ENCODE results near the gene AIMP1.
"Not testable (repeated sequence)": the region's sequence is repeated elsewhere in the genome, so short reads cannot be mapped to it uniquely, and the experiment has no call there.

AIMP1 gene

DNA sequence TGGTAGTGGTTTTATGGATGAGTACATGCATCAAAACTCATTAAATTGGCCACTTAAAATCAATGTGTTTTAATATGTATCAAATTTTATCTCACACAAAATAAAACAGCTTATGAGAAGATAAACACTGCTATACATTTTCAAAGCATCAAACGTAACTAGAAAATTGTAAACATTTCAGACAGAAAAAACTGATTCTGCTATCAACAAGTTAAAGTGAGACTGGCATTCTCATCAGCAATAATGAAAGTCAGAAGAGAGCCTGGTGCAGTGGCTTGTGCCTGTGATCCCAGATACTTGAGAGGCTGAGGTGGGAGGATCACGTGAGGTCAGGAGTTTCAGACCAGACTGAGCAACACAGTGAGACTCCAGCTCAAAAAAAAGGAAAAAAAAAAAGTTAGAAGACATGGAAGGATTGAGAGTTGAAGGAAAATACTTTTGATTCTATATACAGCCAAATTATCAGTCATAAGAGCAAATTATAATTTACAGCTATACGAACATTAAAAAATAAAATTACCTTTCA, 3.3 kb upstream of the AIMP1 start:
- DNase-seq = no peak

GRCh38 chr4:106314960-106315359, 1.4 kb upstream of the AIMP1 start:
- no peak for DNase-seq

- no peak for DNase-seq
Observed at GRCh38 chr4:106315476-106315967, 828 bp upstream of the AIMP1 start.

DNA sequence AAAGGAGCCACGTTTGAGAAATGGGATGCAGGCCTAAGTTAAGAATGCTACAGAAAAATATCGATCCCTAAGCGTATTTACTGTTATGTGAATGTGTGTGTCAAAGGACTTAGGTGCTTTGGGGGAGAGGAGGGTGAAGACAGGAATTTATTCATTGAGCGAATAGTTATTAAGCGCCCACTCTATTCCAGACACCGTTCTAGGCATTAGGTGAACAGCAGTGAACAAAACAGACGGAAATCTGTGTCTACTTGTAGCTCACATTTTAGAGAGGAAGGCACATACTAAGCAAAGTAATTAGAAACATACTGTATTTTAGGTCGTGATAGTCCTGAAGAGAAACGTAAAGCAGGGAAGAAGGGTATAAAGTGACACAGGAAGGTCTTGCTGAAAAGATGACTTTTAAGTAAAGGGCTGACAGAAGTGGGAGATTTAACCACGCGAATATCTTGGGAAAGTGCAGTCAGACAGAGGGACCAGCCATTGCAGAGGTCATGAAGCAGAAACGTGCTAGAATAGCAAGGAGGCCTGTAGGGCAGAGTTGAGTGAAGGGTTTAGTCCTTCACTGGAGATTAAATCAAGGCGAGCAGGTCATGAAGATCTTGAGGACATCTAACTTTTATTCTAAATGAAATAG, 541 bp downstream of the AIMP1 start:
- DNase-seq = no peak

DNA sequence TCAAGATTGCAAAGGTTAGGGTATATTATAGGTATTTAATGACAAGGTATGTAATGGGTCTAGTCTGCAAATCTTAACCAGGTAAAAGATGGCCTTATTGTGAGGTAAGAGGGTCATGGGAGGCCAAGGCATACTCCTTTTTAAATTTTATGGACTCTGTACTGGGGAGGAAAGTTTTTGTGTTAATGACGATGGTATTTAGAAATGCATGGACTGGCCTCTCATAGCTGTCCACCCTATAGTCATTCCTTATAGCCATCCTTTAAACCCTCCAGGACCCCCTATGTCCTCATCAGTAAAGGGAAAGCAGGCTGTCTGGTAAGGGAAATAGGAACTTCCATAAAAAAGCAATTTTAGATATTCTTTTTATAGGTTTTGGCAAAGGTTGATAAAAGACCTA, 1.5 kb downstream of the AIMP1 start:
- no peak for DNase-seq

DNA sequence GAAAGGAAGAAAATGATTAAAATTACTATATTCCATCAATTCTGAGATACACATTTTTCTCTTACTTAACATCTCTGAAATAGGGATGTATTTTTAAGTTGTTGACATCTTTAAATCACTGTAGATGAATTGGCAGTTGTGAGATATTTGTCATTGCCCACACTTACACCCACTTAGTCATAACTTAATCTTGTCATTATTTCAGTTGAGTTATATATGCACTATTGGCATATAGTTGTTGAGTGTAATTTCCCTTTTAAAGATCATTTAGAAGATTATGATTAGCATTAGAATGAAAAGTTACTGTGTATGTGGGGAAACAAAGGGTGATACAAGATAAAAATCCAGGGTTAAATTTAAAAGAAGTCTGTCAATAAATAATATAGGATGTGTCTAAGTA, 2.2 kb downstream of the AIMP1 start:
- no peak for DNase-seq

DNA sequence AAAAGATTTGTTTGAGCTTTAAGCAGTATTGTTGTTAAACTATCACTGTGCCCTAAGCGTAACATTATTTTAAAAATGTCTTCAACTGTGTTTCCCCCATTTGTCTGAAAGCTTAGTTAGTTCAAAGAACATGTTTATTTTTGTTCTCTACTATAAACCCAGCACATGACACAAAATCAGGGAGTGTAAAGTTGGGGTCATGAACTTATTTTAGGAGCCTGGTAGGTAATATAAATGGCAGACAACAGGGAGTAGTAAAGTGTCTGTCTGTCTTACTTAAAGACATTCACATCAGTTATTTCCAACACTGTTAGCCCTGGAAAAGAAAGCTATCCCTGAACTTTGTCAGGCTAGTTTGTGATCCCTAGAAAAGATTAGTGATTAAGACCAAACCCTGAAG, 3.9 kb downstream of the AIMP1 start:
- DNase-seq = no peak

GRCh38 chr4:106321168-106321567, 4.8 kb downstream of the AIMP1 start:
- DNase-seq = not testable (repeated sequence)

GRCh38 chr4:106321814-106322213, 5.5 kb downstream of the AIMP1 start:
- not testable (repeated sequence) for DNase-seq

- DNase-seq = no peak
Observed at GRCh38 chr4:106323119-106323518, 6.8 kb downstream of the AIMP1 start.

DNA sequence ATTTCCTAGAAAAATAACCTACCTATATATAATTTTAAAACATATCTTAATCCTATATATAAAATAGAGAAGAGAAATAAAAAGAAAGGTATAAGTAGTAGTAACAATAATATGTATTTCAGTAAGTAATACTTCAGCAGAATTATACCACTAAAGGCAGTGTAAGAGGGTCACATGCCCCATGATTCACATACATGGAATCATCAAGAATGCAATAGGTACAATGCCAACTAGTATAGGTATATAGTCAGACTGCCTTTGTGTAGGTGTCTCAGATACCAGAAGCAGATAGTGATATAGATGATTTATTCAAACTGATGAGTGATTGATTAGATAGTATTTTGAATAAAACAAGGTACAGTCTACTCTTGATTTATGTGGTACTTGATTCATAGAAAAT, 9.4 kb downstream of the AIMP1 start:
- DNase-seq = no peak

- DNase-seq = no peak
Observed at GRCh38 chr4:106329041-106329618, 12.8 kb downstream of the AIMP1 start.

GRCh38 chr4:106333186-106333585, 16.8 kb downstream of the AIMP1 start:
- DNase-seq = no peak

DNA sequence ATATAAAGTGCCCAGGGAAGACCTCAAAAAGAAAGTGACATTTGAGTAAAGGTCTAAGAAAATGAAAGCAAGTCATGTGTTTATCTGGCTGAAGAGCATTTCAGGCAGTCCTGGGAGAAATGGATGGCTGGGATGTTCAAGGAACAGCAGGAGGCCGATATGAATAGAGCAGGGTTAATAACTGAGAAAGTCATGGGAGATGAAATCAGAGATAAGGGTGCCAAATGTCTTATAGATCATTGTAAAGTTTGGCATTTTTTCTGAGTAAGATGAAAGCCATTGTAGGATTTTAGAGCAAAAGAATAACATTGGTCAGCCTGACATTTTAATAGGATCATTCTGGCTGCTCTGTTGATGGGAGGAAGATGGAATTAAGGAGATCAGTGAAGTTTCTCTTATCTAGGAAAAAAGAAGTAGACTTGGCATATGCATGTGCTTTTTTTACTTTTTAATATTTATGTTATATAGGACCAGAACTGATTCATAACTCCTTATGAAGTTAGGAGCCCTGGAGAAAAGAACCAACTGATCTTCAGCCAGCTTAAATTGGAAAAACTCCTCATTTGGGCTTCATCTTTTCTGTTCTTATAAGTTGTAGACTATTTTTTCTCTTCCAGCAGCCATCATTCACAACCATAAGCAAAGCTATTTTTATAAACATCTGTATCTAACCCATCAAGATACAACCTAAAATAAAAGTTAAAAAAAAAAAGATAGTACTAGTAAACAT, 18.6 kb downstream of the AIMP1 start:
- DNase-seq = no peak

- no peak for DNase-seq
Observed at GRCh38 chr4:106336618-106337017, 20.3 kb downstream of the AIMP1 start.

DNA sequence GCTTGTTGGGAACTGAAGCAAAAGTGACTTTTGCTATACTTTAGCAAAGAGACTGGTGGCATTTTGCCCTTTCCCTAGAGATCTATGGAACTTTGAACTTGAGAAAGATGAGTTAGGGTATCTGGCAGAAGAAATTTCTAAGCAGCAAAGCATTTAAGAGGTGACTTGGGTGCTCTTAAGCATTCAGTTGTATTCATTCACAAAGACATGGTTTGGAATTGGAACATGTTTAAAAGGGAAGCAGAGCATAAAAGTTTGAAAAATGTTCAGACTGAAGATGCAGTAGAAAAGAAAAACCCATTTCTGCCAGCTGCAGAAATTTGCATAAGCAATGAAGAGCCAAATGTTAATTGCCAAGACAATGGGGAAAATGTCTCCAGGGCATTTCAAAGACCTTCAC, 21.6 kb downstream of the AIMP1 start:
- no peak for DNase-seq

DNA sequence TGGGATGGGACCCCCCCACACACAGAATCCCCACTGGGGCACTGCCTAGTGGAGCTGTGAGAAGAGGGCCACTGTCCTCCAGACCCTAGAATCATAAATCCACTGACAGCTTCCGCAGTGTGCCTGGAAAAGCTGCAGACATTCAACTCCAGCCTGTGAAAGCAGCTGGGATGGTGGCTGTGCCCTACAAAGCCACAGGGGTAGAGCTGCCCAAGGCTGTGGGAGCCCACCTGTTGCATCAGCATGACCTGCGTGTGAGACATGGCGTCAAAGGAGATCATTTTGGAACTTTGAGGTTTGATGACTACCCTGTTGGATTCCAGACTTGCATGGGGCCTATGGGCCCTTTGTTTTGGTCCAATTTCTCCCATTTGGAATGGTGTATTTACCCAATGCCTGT, 22.3 kb downstream of the AIMP1 start:
- DNase-seq = no peak

DNA sequence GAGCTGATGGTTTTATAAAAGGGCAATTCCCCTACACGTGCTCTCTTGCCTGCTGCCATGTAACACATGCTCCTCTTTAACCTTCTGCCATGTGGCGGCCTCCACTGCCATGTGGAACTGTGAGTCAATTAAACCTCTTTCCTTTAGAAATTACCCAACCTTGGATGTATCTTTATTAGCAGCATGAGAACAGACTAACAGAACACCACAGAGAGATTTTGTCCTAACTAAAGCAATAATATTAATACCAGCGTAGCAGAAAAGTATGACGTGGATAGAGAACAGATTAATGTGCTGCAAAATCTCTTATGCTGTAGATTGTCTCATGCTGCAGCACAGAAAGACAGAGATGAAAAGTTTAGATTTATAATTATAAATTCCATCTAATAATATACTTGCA, 23.1 kb downstream of the AIMP1 start:
- DNase-seq = no peak

DNA sequence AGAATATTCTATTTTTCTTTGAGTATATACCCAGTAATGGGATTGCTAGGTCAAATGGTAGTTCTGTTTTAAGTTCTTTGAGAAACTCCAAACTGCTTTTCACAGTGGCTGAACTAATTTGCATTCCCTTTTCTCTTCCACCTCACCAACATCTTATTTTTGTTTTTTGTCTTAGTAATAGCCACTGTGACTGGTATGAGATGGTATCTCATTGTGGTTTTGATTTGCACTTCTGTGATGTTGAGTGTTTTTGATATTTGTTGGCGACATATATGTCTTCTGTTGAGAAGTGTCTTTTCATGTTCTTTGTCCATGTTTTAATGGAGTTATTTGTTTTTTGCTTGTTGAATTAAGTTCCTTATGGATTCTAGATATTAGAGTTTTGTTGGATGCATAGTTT, 24.4 kb downstream of the AIMP1 start:
- DNase-seq = no peak

- no peak for DNase-seq
Observed at GRCh38 chr4:106343865-106344646, 27.7 kb downstream of the AIMP1 start.

- DNase-seq = no peak
Observed at GRCh38 chr4:106344647-106344970, 28.3 kb downstream of the AIMP1 start.

DNA sequence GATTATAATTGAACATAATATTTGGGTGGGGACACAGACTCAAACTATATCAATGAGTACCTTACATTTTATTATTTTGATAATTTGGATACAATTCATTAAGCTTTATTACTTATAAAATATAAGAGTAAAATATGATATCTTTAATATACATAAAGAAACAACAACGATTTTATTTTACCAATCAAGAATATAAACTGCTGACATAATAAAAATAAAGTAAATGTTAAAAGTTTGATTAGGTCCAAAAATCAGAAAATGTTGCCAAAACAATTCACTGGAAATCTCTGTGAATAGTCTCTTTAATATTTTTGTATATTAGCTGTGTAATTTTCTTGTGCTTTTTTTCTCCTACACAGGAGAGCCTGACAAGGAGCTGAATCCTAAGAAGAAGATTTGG, 30.8 kb downstream of the AIMP1 start:
- no peak for DNase-seq

DNA sequence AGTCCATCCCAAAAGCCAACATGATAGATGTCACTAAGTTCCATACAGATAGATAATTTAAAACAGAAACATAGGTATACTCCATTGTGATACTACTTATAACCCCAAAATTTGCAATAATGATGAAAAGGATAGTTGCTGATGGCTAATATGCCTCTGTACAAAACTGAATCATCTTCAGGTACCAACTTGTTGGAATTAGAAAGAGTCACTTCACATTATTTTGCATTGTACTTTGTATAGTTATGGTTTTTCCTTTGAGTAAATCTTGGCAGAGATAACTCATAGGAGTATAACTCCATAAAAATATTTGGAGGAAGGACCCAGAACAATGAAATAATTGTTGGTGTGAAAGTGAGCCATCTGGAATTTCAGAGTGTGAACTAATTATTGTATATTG, 34.7 kb downstream of the AIMP1 start:
- no peak for DNase-seq
